Measurements from ENCODE around the gene ZNF385A. TPM values are rescaled to one million over a fixed set of nuclear protein-coding genes. Genes with fewer than 3 reads are reported as not detected.

Gene ZNF385A
- total and polyA plus RNA-seq, 2 of the 13 experiments (the other 11 are each of a cell fraction or from before 2014, with no cell fraction given): 0.44 to 0.67 TPM

- no peak for ATAC-seq
These were observed 33.3 kb upstream of the ZNF385A start for GRCh38 chr12:54417712-54418440.

More at GRCh38 chr12:54417712-54418440, 33.3 kb upstream of the ZNF385A start:
- 20% methylated on average over 25 of the region's 25 CpGs for WGBS (ENCODE audit: low lambda C conversion rate)
- Histone ChIP-seq H3K27me3 (ENCODE audit: control insufficient read depth in 1 of 2, insufficient read depth in 2 of 2, low read length in 2 of 2) (peaks cover 18 to 56% of the 10 kb centered on the region in 2 experiments; a peak in 3 of 5 replicates), H3K9me3 (ENCODE audit: low read length) (no peaks in the 10 kb centered on the region), H2AFZ (ENCODE audit: low read length) (no peak overlapping the region), H3K9ac (ENCODE audit: insufficient read depth, low read depth, low read length) (no peak overlapping the region), H3K27ac (ENCODE audit: extremely low read length, insufficient read depth, low read length) (no peak overlapping the region), H3K4me3 (replicated peaks in 1 of 3; ENCODE audit: insufficient read depth in 1 of 3, low read depth in 2 of 3, low read length in 3 of 3) (no peak overlapping the region), H4K20me1 (ENCODE audit: insufficient read depth, low read length) (no peaks in the 10 kb centered on the region), H3K4me1 (ENCODE audit: insufficient read depth, low read length) (peaks cover 14% of the 10 kb centered on the region), H3K4me2 (ENCODE audit: low read depth, low read length) (no peak overlapping the region), H3K36me3 (replicated peaks in 1 of 2; ENCODE audit: control insufficient read depth in 1 of 2, insufficient read depth in 2 of 2, low read length in 2 of 2) (no peaks in the 10 kb centered on the region), H3K79me2 (ENCODE audit: insufficient read depth, low read length) (no peaks in the 10 kb centered on the region)
- in situ Hi-C loops (cut with HindIII; ENCODE audit: extremely low pct_ligation_motif_present, low pct_unique_long_range_greater_than_20kb): no loop called here
- POLR2A ChIA-PET: no interaction called here
- CTCF ChIA-PET (ENCODE audit: low intra/inter-chr PET ratio, low total read pairs): no interaction called here
- FAIRE-seq (no peak), DNase-seq (ENCODE audit: low spot score) (no peak)
- TF ChIP-seq ZNF382 (CRISPR knock-in tag; IDR thresholded peaks at IDR 0.05; ENCODE audit: borderline replicate concordance): no peak
- no peak for TF ChIP-seq MED13 (CRISPR knock-in tag; IDR thresholded peaks at IDR 0.05)
- TF ChIP-seq MYNN (CRISPR knock-in tag; IDR thresholded peaks at IDR 0.05; ENCODE audit: low read depth): no peak
- TF ChIP-seq ZNF652 (CRISPR knock-in tag; IDR thresholded peaks at IDR 0.05; ENCODE audit: borderline replicate concordance, low read depth): no peak
- no peak for TF ChIP-seq ZNF34 (CRISPR knock-in tag; IDR thresholded peaks at IDR 0.05; ENCODE audit: borderline replicate concordance)
- no peak for TF ChIP-seq KMT2B (CRISPR knock-in tag; IDR thresholded peaks at IDR 0.05)
- no peak for TF ChIP-seq MAF1 (CRISPR knock-in tag; IDR thresholded peaks at IDR 0.05; ENCODE audit: borderline replicate concordance)
- TF ChIP-seq HOXA3 (CRISPR knock-in tag; IDR thresholded peaks at IDR 0.05): no peak
- TF ChIP-seq ZNF143 (CRISPR knock-in tag; IDR thresholded peaks at IDR 0.05): no peak
- no peak for TF ChIP-seq ZNF530 (CRISPR knock-in tag; IDR thresholded peaks at IDR 0.05; ENCODE audit: low read depth)
- no peak for TF ChIP-seq SALL1 (CRISPR knock-in tag; IDR thresholded peaks at IDR 0.05)
- TF ChIP-seq, protein P1, sequence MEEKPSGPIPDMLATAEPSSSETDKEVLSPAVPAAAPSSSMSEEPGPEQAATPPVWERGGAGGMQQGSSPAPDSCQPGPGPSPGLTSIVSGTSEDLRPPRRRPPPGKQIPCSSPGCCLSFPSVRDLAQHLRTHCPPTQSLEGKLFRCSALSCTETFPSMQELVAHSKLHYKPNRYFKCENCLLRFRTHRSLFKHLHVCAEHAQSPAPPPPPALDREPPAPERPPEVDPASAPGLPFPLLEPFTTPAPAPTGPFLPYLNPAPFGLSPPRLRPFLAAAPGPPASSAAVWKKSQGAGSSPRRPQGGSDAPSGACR (CRISPR knock-in tag; IDR thresholded peaks at IDR 0.05): no peak
- no peak for TF ChIP-seq HOXA7 (CRISPR knock-in tag; IDR thresholded peaks at IDR 0.05)
- TF ChIP-seq BRF2 (CRISPR knock-in tag; IDR thresholded peaks at IDR 0.05): no peak
- no peak for TF ChIP-seq ATF7 (IDR thresholded peaks at IDR 0.05)
- TF ChIP-seq ATF7 (CRISPR knock-in tag; IDR thresholded peaks at IDR 0.05): no peak
- TF ChIP-seq KDM5A (IDR thresholded peaks at IDR 0.05; ENCODE audit: borderline replicate concordance, low read length): no peak
- TF ChIP-seq ZNF256 (CRISPR knock-in tag; conservative IDR thresholded peaks at IDR 0.05): no peak
- TF ChIP-seq ELK4 (CRISPR knock-in tag; IDR thresholded peaks at IDR 0.05; ENCODE audit: borderline replicate concordance): no peak
- intact Hi-C loops (cut with micrococcal nuclease; ENCODE audit: unreplicated experiment): no loop called here
- BruUV-seq (replicated peaks): no TSS peak

Data from HepG2 (cell line).